SK-N-SH (cell line): ENCODE data around the gene MGAT5B. TPM values are rescaled to one million over a fixed set of nuclear protein-coding genes. Genes with fewer than 3 reads are reported as not detected.

ENCODE experiments used
- CTCF ChIA-PET: fragments of 300-600, 350-600 bp; formaldehyde crosslinking; extraction: SDS; loops from one replicate; lab custom pipeline; 2021; lab: Yijun Ruan, JAX
- POLR2A ChIA-PET: fragments of 350-600 bp; sonication (Branson Sonifier 250); formaldehyde crosslinking; extraction: SDS; loops from one replicate; lab custom pipeline; 2020; ENCODE audit warnings: antibody characterized with exemption, inconsistent platforms; lab: Yijun Ruan, JAX
- DNase-seq: peaks from one replicate; pipeline ENCODE4 v3.0.0; 2012
- H2AFZ ChIP-seq: fragments of 200-600 bp; sonication (generic); 2 replicates; pipeline ENCODE4 v1.8.1; 2016; ENCODE audit warnings: antibody characterized with exemption, mild to moderate bottlenecking, low read depth
- H3F3A ChIP-seq: fragments of 200-600 bp; sonication (generic); replicated peaks from 2 replicates; pipeline ENCODE3; 2016; ENCODE audit warnings: antibody characterized with exemption, mild to moderate bottlenecking; ENCODE audit not compliant: insufficient read depth
- H3K27ac ChIP-seq, 2 experiments: fragments of 200-500 bp in 1 of 2; fragments of 200-600 bp in 1 of 2; sonication (Bioruptor generic) in 1 of 2; sonication (generic), shearing (Covaris generic) in 1 of 2; 2 replicates each; pipeline versions ENCODE4 v1.5.1 to v1.6.1; 2014 to 2016; ENCODE audit warnings: low read depth in 2 of 2, inconsistent platforms in 1 of 2, low read length in 1 of 2, mild to moderate bottlenecking in 1 of 2, mixed read lengths in 1 of 2
- H3K27me3 ChIP-seq: fragments of 200-600 bp; sonication (generic), shearing (Covaris generic); 2 replicates; pipeline ENCODE4 v1.6.1; 2016; ENCODE audit warnings: mixed run types; ENCODE audit not compliant: insufficient read depth
- H3K36me3 ChIP-seq, 2 experiments: fragments of 200-500 bp in 1 of 2; fragments of 200-600 bp in 1 of 2; sonication (Bioruptor generic) in 1 of 2; sonication (generic) in 1 of 2; replicated peaks in 1 of 2; 2 replicates each; pipeline versions ENCODE3 to v1.5.1; 2014 to 2016; ENCODE audit warnings: low read length in 1 of 2, mild to moderate bottlenecking in 1 of 2; ENCODE audit not compliant: insufficient read depth in 2 of 2, control insufficient read depth in 1 of 2
- H3K4me1 ChIP-seq, 2 experiments: fragments of 200-500 bp in 1 of 2; fragments of 200-600 bp in 1 of 2; sonication (Bioruptor generic) in 1 of 2; sonication (generic), shearing (Covaris generic) in 1 of 2; 2 replicates each; pipeline versions ENCODE4 v1.5.1 to v1.6.1; 2014 to 2016; ENCODE audit warnings: low read depth in 1 of 2, low read length in 1 of 2, mixed run types in 1 of 2; ENCODE audit not compliant: insufficient read depth in 2 of 2, control insufficient read depth in 1 of 2
- H3K4me2 ChIP-seq: fragments of 200-600 bp; sonication (generic), shearing (Covaris generic); 2 replicates; pipeline ENCODE4 v1.6.1; 2017; ENCODE audit warnings: mixed run types
- H3K4me3 ChIP-seq, 2 experiments: fragments of 200-500 bp in 1 of 2; fragments of 200-600 bp in 1 of 2; sonication (Bioruptor generic) in 1 of 2; sonication (generic), shearing (Covaris generic) in 1 of 2; 2 replicates each; pipeline versions ENCODE4 v1.5.1 to v1.8.1; 2014 to 2016; ENCODE audit warnings: low read depth in 2 of 2, inconsistent platforms in 1 of 2, low read length in 1 of 2, mild to moderate bottlenecking in 1 of 2, mixed read lengths in 1 of 2, moderate library complexity in 1 of 2
- H3K79me2 ChIP-seq: fragments of 200-600 bp; sonication (generic); 2 replicates; pipeline ENCODE4 v1.8.1; 2017; ENCODE audit warnings: mild to moderate bottlenecking; ENCODE audit not compliant: insufficient read depth
- H3K9ac ChIP-seq: fragments of 200-600 bp; sonication (generic); 2 replicates; pipeline ENCODE4 v1.6.1; 2017; ENCODE audit warnings: mixed run types
- H3K9me2 ChIP-seq: fragments of 200-600 bp; sonication (generic); 2 replicates; pipeline ENCODE4 v1.6.1; 2017; ENCODE audit warnings: mixed run types
- H3K9me3 ChIP-seq: fragments of 200-600 bp; sonication (generic); 2 replicates; pipeline ENCODE4 v1.6.1; 2017; ENCODE audit warnings: mixed run types, mild to moderate bottlenecking, moderate library complexity
- H4K20me1 ChIP-seq: fragments of 200-600 bp; sonication (generic); 2 replicates; pipeline ENCODE4 v1.6.1; 2017; ENCODE audit warnings: mild to moderate bottlenecking, mixed run types; ENCODE audit not compliant: insufficient read depth
- CHD2 ChIP-seq: fragments of 150-350 bp; IDR thresholded peaks from 2 replicates; pipeline ENCODE4 v1.6.1; 2018; ENCODE audit warnings: low read length; ENCODE audit not compliant: partially characterized antibody
- EP300 ChIP-seq, 2 experiments: IDR thresholded peaks; 2 replicates each; pipeline versions ENCODE4 v1.4.0 to v1.6.1; 2012; ENCODE audit warnings: borderline replicate concordance in 1 of 2, low read depth in 1 of 2, low read length in 1 of 2
- FOSL2 ChIP-seq: IDR thresholded peaks from 2 replicates; pipeline ENCODE4 v1.4.0; 2012; ENCODE audit warnings: low read depth, mild to moderate bottlenecking, moderate library complexity, borderline replicate concordance
- FOXJ3 ChIP-seq: sonication (generic); formaldehyde crosslinking; IDR thresholded peaks from 2 replicates; pipeline ENCODE4 v1.5.1; 2020; ENCODE audit warnings: mild to moderate bottlenecking, missing genetic modification reagents
- IRF3 ChIP-seq: fragments of 150-350 bp; IDR thresholded peaks from 2 replicates; pipeline ENCODE4 v1.6.1; 2016; ENCODE audit warnings: mild to moderate bottlenecking, low read depth, low read length
- JUND ChIP-seq: IDR thresholded peaks from 2 replicates; pipeline ENCODE4 v1.4.0; 2012
- MXI1 ChIP-seq: IDR thresholded peaks from 2 replicates; pipeline ENCODE4 v1.6.1; 2012; ENCODE audit warnings: mild to moderate bottlenecking, low read depth, low read length, improper control_type of control experiment
- REST ChIP-seq: IDR thresholded peaks from 2 replicates; pipeline ENCODE4 v1.6.1; 2012; ENCODE audit warnings: mild to moderate bottlenecking, low read depth, low read length, moderate library complexity
- USF1 ChIP-seq: IDR thresholded peaks from 2 replicates; pipeline ENCODE4 v1.4.0; 2012; ENCODE audit warnings: low read depth, borderline replicate concordance
- YY1 ChIP-seq: IDR thresholded peaks from 2 replicates; pipeline ENCODE4 v1.4.0; 2012; ENCODE audit warnings: low read depth, mild to moderate bottlenecking
- ZBTB33 ChIP-seq: IDR thresholded peaks from 2 replicates; pipeline ENCODE4 v1.4.0; 2012; ENCODE audit warnings: low read depth, borderline replicate concordance
- WGBS: methylation state at CpG from one replicate; pipeline ENCODE4 v1.1.6; 2017; ENCODE audit warnings: low lambda C conversion rate; 5-methylcytosine and 5-hydroxymethylcytosine counted together
- polyA plus RNA-seq, 3 experiments: library from polyadenylated mRNA; depleted of rRNA; stranded (reverse); fragments of >200 nt; gene quantifications; 2 replicates each; pipeline ENCODE4 v1.2.3, GENCODE V29; 2012

MGAT5B gene
- polyA plus RNA-seq, 1 of the 3 experiments (the other 2 are of a cell fraction): 13.8 TPM

- no peaks in the 10 kb centered on the region for H3F3A ChIP-seq
- ChIA-PET CTCF (interaction anchor here (1.3 to 6.2 kb wide), 9 partner anchors 9 to 367 kb away, joined by 3 to 56 read pairs (median 5); partner anchors contain the start of gene MGAT5B), POLR2A (interaction anchor here (0.6 to 1.3 kb wide), 3 partner anchors 12 to 631 kb away, joined by 3 to 4 read pairs (median 3); no protein-coding TSS in a partner anchor)
- H3K9ac ChIP-seq: no peak overlapping the region
- H3K27ac ChIP-seq: no peak overlapping the region
- no peaks in the 10 kb centered on the region for H3K9me3 ChIP-seq
- H3K27me3 ChIP-seq: no peaks in the 10 kb centered on the region
- 90% methylated on average over 10 of the region's 10 CpGs for WGBS
- no peak overlapping the region for H2AFZ ChIP-seq
- TF ChIP-seq MXI1 (no peak), REST (no peak), CHD2 (no peak), JUND (no peak), FOSL2 (no peak), FOXJ3 (CRISPR knock-in tag) (no peak), EP300 (IDR thresholded peaks at IDR 0.05; ENCODE audit: borderline replicate concordance in 1 of 2, low read depth in 1 of 2, low read length in 1 of 2) (no peak), USF1 (no peak), IRF3 (no peak), YY1 (no peak), ZBTB33 (no peak)
- no peaks in the 10 kb centered on the region for H3K9me2 ChIP-seq
- no peak for DNase-seq
- no peak overlapping the region for H3K4me3 ChIP-seq
- H3K4me2 ChIP-seq: no peak overlapping the region
- peaks cover 28% of the 10 kb centered on the region; the same call in 1 of the 2 replicates for H4K20me1 ChIP-seq
- H3K79me2 ChIP-seq: peaks cover 5% of the 10 kb centered on the region; the same call in 1 of the 2 replicates
- H3K36me3 ChIP-seq: peaks cover 2 to 11% of the 10 kb centered on the region in 2 experiments
- H3K4me1 ChIP-seq: no peaks in the 10 kb centered on the region; a peak in 1 of 4 replicates
Measured at GRCh38 chr17:76880268-76880667, 12.1 kb downstream of the MGAT5B start.
